ENCODE data around the gene HSP90AA1. TPM values are rescaled to one million over a fixed set of nuclear protein-coding genes. Genes with fewer than 3 reads are reported as not detected.
A peak's percentile ranks its signal among the peaks of the same experiment; 100 is the strongest.
"Not testable (repeated sequence)": the region's sequence is repeated elsewhere in the genome, so short reads cannot be mapped to it uniquely, and the experiment has no call there.

The HSP90AA1 gene
- total RNA-seq, 1 donor from 2014 or later, result 280 TPM

DNA sequence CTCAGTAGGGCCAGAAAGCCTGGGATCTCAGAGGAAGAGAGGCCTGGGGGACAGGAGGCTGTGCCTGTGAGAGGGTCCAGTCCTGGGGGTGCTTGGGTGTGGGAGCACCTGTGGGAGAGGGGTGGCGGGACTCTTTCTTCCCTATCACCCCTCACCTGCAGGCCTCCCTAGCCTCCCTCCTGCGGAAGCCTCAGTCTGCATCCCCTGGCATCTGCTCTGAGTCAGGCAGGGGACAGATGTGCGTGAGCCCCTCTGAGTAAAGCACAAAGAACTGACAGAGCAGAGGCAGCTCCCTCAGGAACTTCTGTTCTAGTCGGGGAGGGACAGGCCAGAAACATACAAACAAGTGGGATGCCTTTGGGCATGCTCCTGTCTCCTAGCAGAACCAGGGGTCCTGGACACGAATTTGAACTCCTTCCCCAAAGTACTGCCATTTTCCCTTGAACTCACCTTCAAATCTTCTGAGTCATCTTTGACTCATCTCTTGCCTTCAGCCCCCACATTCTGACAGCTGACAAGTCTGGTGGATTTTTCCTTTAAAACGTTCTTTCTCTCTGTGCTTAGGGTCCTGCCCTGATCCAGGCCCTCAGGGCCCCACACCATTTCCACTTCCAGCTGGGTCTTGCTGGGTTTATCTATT lies 8.5 kb upstream of the HSP90AA1 start:
- no peak for DNase-seq (ENCODE audit: low read depth in 2 of 2)

DNA sequence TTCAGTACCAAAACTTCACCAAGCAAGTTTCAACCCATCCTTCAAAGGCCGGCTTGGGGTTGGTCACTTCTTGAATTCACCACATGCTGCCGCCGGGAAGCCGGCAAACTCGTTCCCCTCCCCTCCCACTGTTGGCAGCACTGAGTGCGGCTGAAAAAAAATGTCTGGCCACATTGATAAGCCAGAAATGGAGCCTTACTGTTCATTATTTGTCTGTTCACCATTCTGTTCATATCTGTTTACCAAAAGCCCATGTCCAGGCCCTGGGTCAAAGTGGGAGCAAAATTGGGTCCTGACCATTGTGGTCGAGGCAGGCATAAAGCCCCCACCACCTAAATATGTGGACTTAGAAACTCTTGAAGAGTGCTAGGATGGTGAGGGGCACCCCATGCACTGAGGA lies 7.3 kb upstream of the HSP90AA1 start:
- no peak for DNase-seq (ENCODE audit: low read depth in 2 of 2)

DNA sequence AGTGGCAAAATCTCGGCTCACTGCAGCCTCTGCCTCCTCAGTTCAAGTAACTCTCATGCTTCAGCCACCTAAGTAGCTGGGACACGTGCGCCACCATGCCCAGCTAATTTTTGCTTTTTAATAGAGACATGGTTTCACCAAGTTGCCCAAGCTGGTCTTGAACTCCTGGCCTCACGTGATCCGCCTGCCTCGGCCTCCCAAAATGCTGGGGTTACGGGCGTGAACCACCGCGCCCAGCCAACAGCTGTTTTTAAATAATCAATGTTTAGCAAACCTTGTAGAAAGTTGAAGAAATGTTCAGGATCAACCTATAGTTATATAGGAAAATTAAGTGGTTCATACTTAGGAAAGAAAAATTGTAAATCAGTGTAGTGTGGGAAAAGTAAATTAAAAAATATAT lies 6.0 kb upstream of the HSP90AA1 start:
- no peak for DNase-seq (ENCODE audit: low read depth in 2 of 2)

DNA sequence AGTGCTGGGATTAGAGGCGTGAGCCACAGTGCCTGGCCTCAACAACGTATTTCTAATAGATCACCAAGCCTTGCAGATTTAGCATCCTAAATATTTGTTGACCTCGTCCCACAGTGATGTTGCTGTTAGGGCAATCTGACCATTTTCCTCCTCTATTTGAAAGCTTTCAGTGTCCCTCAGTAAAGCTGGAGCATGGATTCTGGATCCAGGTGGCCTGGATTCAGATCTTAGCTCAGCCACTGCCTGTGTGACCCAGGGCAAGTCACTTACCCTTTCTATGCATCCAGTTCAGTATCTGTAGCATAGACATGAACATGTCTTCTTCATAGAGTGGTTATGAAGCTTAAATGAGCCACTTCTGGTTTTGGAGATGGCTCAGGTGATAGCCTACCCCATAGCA lies 3.9 kb upstream of the HSP90AA1 start:
- DNase-seq (ENCODE audit: low read depth in 2 of 2), result no peak

DNA sequence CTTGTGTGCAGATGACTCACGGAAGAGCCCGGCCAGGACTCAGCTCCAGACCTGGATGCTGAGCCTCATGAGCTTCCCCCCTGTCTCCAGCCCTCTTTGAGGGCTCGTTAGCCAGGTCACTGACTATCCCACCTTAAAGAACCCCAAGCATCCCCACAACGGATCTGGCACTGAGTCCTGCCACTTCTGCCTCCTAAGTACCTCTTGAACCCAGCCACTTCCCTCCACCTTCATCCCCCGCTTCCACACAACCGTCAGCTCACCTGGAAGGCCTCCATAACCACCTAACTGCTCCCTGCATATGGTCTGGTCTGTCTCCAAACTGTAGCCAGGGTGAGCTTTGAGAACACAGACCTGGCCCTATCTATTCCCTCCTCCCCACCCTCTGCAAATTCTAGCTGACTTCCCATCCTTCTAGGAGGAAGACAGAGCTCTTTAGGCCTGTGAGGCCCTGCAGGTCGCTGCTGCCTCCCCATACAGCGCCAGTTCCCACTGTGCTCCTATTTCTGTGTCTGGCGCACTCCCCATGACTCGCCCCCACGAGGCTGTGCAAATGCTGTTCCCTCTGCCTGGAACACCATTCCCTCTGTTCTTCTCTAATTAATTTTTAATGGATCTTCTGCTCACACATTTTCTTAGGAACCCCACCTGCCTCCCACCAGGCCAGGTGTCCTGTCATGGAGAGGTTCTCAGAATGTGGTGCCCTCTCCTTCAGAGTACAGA lies 2.9 kb upstream of the HSP90AA1 start:
- no peak for DNase-seq (ENCODE audit: low read depth in 2 of 2)

DNA sequence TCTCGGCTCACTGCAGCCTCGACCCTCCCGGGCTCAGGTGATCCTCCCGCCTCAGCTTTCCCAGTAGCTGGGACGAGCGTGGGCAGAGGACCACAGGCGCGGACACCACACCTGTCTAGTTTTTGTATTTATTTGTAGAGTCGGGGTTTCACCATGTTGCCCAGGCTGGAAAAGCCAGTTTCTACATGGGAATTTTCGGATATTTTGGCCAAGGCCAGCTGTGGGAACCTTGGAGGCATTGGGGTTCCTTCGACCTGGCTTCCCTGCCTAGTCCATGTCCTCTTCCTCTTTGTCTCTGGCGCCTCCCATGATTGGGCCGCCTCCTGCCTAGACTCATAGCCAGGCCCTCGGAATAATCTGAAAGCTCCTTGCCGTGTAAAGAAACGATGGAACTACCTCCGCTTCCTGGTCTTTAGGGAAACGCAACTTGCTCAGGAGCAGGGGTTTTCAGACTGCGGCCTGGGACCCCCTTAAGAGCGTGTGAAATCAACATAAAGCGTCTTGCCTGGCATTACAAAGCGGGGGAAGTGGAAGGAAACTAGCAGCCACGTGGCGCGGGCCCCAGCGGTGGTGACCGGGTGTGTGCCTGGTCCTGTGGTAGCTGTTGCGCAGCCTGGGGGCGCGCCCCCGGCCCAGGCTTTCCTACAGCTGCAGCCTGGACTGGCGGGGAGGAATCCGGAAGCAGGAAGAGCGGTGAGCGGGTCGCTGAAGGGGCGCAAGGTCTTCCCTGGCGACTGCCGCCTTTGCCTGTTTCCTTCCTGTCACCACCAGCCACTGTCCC lies 1.4 kb upstream of the HSP90AA1 start:
- peak; percentile 30 to 80 for DNase-seq (ENCODE audit: low read depth in 2 of 2)

DNA sequence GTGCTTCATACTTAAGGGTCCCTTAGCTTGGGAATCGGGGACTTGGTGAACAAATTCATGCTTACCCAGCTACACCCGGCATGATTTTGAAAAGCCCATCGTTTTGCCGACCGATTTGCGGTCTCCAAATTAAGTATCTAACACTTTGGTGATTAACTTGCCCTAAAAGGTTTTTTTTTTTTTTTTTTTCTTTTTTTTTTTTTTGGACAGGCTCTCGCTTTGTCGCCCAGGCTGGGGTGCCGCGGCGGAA lies 843 bp upstream of the HSP90AA1 start:
- no peak for DNase-seq (ENCODE audit: low read depth in 2 of 2)

DNA sequence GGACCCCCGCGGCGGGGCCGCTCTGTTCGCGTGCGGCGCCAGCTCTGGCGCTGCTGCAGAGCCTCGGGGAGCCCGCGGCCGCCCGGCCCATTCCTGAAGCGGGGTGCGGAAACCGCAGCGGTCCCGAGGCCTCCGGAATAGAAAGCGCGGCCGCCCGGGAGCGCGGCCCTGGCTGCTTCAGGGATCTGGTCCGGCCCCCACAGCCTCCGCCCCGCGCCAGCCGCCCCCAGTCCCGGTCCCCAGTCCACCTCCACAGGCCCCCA lies 204 bp downstream of the HSP90AA1 start:
- no peak for DNase-seq (ENCODE audit: low read depth in 2 of 2)

DNA sequence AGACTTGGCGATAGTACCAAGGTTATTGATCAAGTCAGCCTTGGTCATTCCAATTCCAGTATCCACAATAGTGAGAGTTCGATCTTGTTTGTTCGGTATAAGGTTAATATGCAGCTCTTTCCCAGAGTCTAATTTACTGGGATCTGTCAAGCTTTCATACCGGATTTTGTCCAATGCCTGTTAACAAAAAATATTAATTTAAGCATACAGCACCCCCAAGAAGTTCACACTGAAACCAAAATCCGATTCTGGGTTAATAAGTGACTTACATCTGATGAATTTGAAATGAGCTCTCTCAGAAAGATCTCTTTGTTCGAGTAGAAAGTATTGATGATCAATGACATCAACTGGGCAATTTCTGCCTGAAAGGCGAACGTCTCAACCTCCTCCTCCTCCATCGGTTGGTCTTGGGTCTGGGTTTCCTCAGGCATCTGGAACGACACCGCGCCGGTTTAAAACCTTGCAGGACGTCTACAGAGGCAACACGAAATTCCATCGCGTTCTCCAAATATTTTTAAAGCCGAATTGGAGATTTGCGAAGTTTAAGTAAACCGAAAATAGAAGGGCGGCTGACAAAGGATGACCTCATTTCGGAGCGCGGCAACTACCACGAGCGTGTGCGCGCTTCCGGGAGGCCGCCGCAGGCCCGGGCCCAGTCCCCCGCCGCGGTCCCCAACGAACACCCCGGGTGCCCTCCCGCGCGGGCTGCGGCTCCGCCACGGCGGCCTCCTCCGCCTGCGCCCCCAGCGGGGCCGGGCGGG lies 716 bp downstream of the HSP90AA1 start:
- DNase-seq (ENCODE audit: low read depth in 2 of 2), result peak; percentile 75 to 79

DNA sequence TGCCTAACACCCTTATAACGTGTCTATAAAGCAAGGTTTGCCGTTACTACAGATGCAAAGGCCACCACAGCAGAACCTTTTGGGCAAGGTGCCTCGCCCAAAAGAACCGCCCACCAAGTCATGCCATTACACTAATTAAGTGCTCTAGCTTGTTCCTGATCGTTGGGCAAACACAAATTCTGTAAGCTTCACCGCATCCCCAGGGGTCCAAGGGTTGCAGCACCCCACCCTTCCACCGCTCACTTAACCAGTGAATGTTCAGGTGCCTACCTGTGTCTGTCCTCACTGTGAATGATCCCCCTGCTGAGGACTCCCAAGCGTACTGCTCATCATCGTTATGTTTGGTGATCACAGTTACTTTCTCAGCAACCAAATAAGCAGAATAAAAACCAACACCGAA lies 1.4 kb downstream of the HSP90AA1 start:
- DNase-seq (ENCODE audit: low read depth in 2 of 2), result no peak

DNA sequence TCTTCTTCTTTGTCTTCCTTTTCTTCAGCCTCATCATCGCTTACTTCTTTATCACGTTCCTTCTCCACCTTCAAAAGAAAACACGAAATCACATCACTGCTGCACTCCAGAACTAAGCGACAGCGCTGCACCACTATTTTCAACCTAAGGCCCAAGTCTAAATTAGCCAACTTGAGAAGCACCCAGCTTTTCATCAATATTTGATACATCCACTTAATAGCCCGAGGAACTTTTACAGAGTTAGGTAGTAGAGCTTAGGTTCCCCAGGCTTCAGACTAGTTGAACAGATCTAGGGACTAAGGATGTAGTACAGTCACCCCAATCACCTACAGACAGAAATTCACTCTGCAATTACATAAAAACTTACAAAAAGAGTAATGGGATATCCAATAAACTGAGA lies 1.9 kb downstream of the HSP90AA1 start:
- DNase-seq (ENCODE audit: low read depth in 2 of 2), result no peak

DNA sequence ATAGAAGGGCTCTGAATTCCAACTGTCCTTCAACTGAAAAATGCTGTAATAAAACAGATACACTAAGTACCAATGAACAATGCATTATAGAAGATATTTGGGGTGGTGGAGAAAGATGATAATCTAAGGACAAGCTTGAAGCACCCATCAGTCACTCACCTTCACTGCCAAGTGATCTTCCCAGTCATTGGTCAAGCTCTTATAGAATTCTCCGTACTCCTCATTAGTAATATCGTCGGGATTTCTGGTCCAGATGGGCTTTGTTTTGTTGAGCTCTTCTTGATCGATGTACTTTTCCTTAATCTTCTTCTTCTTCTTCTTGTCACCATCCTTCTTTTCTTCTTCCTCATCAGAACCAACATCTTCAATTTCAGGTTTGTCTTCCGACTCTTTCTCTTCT lies 2.3 kb downstream of the HSP90AA1 start:
- DNase-seq (ENCODE audit: low read depth in 2 of 2), result not testable (repeated sequence)

DNA sequence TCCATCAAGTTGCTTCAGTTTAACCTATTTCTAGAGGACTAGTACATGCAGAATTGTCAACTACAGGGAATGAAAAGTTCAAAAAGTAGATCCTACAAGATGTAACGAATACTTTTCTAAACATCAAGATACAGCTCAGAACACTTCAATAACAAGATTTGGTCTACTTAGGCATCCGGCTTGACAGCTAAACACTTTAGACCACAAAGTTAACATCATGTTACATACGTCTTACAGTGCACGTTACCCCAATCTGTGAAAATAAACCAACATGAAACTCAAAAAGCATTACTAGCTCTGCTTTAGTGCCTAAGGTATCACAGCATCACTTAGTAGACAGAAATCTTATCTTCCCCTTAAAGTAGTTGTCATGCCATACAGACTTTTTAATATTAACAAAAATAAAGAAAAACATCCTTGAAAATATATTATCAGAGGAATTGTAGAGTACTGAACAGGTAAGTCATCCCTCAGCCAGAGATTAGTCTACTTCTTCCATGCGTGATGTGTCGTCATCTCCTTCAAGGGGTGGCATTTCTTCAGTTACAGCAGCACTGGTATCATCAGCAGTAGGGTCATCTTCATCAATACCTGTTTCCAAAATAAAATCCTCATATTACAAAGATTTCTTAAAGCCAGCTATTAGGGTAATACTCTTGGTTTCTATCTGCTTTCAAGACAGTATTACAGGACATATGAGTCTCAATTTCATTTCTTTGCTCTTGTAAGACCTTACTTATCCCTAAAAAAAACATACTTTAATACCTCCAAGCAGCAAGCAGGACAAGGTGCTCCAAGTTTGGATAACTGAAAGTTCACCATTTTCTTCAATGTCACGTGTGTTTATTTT lies 5.4 kb downstream of the HSP90AA1 start:
- DNase-seq (ENCODE audit: low read depth in 2 of 2), result no peak

DNA sequence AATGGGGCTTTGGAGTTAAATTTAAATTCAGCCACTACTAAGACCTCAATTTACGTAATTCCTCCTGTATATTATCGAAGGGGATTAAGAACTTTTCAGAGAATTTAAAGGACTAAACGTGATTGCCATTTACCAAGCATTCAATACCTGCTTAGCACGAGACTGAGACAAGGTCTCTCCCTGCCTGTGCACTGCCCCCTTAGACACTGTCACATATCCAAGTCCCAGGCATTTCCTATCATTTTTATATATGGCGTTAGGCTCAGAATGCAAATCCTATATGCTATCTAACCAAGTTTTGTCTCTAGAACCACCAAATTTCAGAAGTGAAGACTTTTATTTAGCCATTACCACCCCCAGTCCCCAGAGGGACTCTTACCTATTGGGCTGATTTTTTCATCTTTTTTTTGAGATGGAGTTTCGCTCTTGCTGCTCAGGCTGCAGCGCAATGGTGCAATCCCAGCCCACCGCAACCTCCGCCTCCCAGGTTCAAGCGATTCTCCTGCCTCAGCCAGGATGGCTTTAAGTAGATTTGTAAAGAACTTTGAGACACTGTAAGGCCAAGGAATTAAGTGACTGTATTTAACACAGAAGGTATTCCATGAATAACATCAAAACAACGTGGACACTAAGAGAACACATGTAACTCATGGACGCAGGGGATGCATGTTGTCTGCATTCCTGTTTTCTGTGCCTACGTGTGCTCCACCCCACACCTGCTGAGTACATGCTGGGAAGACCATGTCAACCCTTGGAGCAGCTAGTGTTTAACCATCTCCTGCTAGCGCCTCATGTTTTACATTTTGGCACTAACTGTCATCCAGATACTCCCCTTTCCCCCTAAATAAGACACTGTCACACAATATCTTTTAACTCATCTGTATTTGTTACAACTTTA lies 6.4 kb downstream of the HSP90AA1 start:
- no peak for DNase-seq (ENCODE audit: low read depth in 2 of 2)

DNA sequence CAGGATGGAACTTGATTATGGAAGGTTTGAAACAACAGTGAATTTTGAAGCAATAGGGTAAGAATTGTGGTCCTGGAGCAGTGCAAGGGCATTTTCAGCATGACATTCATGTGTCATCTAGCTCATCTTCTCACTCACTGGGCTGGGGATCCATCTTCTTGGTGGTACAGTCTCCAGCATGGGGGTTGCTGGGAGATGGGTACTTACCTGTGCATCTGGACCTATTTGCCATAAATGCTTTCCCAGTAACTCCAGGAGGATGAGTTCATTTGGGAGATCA lies 7.2 kb downstream of the HSP90AA1 start:
- DNase-seq (ENCODE audit: low read depth in 2 of 2), result no peak

DNA sequence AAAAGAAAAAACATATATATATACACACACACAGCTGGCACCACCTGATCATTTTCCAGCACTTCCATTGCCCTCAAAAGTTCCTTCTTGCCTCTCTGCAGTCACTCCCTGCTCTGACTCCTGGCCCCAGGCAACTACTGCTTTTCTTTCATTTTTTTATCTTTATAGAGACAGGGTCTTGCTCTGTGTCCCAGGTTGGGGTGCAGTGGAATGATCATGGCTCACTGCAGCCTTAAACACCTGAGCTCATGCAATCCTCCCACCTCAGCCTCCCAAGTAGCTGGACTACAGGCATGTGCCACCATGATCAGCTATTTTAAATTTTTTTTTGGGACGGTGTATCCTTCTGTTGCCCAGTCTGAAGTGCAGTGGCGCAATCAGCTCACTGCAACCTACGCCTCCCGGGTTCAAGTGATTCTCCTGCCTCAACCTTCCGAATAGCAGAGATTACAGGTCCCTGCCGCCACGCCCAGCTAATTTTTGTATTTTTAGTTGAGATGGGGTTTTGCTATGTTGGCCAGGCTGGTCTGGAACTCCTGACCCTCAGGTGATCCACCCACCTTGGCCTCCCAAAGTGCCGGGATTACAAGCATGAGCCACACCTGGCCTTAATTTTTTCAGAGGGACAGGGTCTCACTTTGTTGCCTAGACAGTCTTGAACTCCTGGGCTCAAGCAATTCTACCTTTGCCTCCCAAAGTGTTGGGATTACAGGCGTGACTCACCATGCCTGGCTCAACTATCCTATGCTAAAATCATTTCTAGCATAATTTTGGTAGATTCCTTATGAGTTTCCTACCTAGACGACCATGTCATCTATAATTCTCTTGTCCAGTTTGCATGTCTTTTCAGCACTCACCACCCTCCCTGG lies 7.8 kb downstream of the HSP90AA1 start:
- no peak for DNase-seq (ENCODE audit: low read depth in 2 of 2)

DNA sequence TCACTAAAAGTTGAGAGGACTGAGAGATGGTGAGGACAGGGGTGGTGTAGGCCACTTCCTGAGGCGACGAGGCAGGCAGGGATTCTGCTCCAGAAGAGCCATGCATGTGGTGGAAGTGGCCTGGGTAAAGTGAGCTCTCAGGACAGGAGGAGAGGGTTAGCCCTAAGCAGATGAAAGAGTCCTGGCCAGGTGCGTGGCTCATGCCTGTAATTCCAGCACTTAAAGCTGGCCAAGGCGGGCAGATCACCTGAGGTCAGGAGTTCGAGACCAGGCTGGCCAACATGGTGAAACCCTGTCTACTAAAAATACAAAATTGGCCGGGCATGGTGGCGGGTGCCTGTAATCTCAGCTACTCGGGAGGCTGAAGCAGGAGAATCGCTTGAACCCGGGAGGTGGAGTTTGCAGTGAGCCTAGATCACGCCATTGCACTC lies 8.5 kb downstream of the HSP90AA1 start:
- DNase-seq (ENCODE audit: low read depth in 2 of 2), result not testable (repeated sequence)

DNA sequence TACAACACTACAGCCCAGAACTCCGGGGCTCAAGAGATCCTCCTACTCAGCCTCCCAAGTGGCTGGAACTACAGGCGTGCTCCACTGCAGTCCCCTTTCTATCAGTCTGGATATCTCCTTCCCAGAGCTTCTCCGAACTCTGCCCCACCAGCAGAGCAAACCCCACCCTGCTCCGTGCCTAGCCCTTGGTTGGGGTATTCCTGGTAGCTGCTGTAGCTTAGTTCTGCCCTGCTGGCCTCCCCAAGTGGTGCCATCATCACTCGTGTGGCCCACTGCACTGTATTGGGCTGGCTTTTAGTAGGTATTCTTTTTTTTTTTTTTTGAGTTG lies 9.5 kb downstream of the HSP90AA1 start:
- no peak for DNase-seq (ENCODE audit: low read depth in 2 of 2)

DNA sequence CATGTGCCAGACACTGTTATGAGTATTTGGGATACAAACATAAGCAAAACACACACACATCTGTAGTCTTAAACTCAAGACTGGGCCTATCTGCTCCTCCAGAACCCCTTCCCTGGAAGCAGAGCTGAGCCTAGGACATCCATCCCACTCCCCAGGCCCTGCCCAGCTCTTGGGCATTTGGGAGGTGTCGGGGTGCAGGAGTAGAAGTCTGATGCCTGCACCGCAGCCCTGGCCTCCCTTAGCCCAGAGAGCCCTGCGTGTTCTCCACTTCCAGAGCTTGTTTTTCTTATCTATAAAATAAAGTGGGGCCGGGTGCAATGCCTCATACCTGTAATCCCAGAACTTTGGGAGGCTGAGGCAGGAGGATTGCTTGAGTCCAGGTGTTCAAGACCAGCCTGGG lies 11.7 kb downstream of the HSP90AA1 start:
- no peak for DNase-seq (ENCODE audit: low read depth in 2 of 2)

DNA sequence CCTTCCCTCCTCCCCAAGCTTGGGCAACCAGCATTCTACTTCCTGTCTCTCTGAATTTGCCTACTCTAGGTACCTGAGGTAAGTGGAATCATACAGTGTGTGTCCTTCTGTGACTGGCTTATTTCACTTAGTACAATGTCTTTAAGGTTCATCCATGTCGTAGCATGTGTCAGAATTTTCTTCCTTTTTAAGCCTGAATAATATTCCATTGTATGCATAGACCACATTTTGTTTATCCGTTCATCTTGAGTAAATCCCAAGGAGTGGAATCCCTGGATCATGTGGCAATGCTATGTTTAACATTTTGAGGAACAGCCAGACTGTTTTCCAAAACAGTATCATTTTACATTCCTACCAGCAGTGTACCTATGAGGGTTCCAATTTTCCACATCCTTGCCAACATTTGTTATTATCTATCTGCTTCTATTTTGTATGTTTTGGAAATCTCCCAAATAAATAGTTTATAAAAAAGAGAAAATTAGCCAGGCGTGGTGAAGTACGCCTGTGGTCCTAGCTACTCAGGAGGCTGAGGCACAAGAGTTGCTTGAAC lies 12.4 kb downstream of the HSP90AA1 start:
- DNase-seq (ENCODE audit: low read depth in 2 of 2), result peak in 1 of 2 donors; percentile 80

Data from lung microvascular endothelial cell (primary cell).